Ascending aorta (tissue), 2 donors: ENCODE measurements around the gene GPS2. TPM values are rescaled to one million over a fixed set of nuclear protein-coding genes. Genes with fewer than 3 reads are reported as not detected.
A peak's percentile ranks its signal among the peaks of the same experiment; 100 is the strongest.

Experiments
- DNase-seq, 2 donors: peaks; one replicate each; pipeline ENCODE4 v3.0.0-alpha.2; 2019; ENCODE audit warnings: low spot score in 2 of 2
- H3K27ac ChIP-seq, 2 donors: fragments of 200-600 bp; sonication (generic); one replicate each; pipeline ENCODE4 v1.5.1; 2016 to 2017; ENCODE audit warnings: mild to moderate bottlenecking in 1 of 2
- H3K27me3 ChIP-seq: fragments of 200-600 bp; sonication (generic); one replicate; pipeline ENCODE4 v1.5.1; 2017
- H3K36me3 ChIP-seq, 2 donors: fragments of 200-600 bp; sonication (generic); one replicate each; pipeline ENCODE4 v1.5.1; 2016
- H3K4me1 ChIP-seq, 2 donors: fragments of 200-600 bp; sonication (generic); one replicate each; pipeline ENCODE4 v1.5.1; 2016 to 2017; ENCODE audit warnings: mild to moderate bottlenecking in 1 of 2
- H3K4me3 ChIP-seq, 2 donors: fragments of 200-600 bp; sonication (generic); one replicate each; pipeline ENCODE4 v1.5.1; 2016 to 2017; ENCODE audit warnings: mild to moderate bottlenecking in 1 of 2
- H3K9me3 ChIP-seq, 2 donors: fragments of 200-600 bp; sonication (generic); one replicate each; pipeline ENCODE4 v1.5.1; 2016
- CTCF ChIP-seq, 3 experiments: fragments of 200-600 bp in 2 of 3; fragments of 450-650 bp in 1 of 3; sonication (generic) in 2 of 3; IDR thresholded peaks; one replicate each; pipeline ENCODE4 v1.5.1; 2016 to 2019; ENCODE audit warnings: antibody characterized with exemption in 3 of 3, mild to moderate bottlenecking in 1 of 3, moderate library complexity in 1 of 3
- intact Hi-C: fragments of 100-400 bp; cut with DNase I; formaldehyde crosslinking; loops from one replicate; pipeline ENCODE4 v1.15.1; 2023
- total RNA-seq: library from RNA; depleted of rRNA; stranded (reverse); fragments of >200 nt; gene quantifications from one replicate; pipeline ENCODE4 v1.1.0, GENCODE V29; 2016

GPS2 gene
- total RNA-seq, 1 donor from 2014 or later = 52.4 TPM

DNA sequence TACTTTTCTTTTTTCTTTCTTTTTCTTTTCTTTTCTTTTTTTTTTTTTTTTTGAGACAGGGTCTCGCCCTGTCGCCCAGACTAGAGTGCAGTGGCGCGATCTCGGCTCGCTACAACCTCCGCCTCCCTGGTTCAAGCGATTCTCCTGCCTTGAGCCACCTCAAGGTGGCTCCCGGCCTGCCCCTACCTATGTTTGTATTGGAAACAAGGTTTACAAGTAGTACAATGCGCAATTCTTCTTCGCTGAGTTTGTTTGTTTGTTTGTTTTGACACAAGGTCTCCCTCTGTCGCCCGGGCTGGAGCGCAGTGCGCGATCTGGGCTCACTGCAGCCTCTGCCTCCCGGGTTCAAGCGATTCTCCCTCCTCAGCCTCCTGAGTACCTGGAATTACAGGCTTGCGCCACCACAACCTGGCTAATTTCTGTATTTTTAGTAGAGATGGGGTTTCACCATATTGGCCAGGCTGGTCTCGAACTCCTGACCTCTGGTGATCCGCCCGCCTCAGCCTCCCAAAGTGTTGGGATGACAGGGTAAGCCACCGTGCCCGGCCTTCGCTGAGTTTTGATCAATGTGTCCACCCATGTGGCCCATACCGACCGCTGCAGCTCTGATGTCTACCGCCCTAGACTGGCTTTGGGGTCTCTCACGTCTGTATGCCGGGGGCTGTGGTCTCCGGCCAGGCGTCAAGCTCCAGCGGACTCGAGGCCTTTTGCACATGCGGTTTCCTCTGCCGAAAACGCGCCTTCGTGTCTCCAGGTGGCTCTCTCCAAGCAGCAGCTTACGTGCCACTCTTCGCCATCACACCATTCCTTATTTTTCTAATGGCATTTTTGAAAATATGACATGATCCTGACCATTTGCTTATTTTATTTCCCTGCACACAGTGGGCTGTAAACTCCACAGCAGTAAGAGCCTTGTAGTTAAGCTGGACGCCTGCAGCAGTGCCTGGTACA, 19.7 kb downstream of the GPS2 start:
- peaks cover 8% of the 10 kb centered on the region for H3K27me3 ChIP-seq
- no peak for TF ChIP-seq CTCF (IDR thresholded peaks at IDR 0.05)
- H3K27ac ChIP-seq = peak overlapping the region in 1 of 2 donors; percentile 34
- no peaks in the 10 kb centered on the region for H3K9me3 ChIP-seq
- H3K4me1 ChIP-seq = peaks cover 4 to 22% of the 10 kb centered on the region in 2 donors
- H3K4me3 ChIP-seq = peak overlapping the region; percentile 42 to 52
- no peak for DNase-seq
- intact Hi-C loops = loop anchor here (1.0 to 5.0 kb wide), 2 partner anchors 15 to 248 kb away; no protein-coding TSS in a partner anchor
- H3K36me3 ChIP-seq = no peaks in the 10 kb centered on the region

- Histone ChIP-seq H3K36me3 (no peaks in the 10 kb centered on the region), H3K9me3 (no peaks in the 10 kb centered on the region), H3K4me1 (peaks cover 4 to 22% of the 10 kb centered on the region in 2 donors), H3K27ac (no peak within 1 kb of the TSS), H3K4me3 (peak within 1 kb of the TSS; percentile 42 to 52), H3K27me3 (peaks cover 8% of the 10 kb centered on the region)
- intact Hi-C loops = loop anchor here (5.0 kb wide), 1 partner anchor 247 kb away; no protein-coding TSS in a partner anchor
- no peak for TF ChIP-seq CTCF (IDR thresholded peaks at IDR 0.05)
- no peak for DNase-seq
Observed at GRCh38 chr17:7294614-7295153, 20.5 kb downstream of the GPS2 start, which contains the start of gene YBX2. TSS of gene YBX2 (minus strand) at chr17:7294639. CDS start at chr17:7294500, 139 bp downstream.

DNA sequence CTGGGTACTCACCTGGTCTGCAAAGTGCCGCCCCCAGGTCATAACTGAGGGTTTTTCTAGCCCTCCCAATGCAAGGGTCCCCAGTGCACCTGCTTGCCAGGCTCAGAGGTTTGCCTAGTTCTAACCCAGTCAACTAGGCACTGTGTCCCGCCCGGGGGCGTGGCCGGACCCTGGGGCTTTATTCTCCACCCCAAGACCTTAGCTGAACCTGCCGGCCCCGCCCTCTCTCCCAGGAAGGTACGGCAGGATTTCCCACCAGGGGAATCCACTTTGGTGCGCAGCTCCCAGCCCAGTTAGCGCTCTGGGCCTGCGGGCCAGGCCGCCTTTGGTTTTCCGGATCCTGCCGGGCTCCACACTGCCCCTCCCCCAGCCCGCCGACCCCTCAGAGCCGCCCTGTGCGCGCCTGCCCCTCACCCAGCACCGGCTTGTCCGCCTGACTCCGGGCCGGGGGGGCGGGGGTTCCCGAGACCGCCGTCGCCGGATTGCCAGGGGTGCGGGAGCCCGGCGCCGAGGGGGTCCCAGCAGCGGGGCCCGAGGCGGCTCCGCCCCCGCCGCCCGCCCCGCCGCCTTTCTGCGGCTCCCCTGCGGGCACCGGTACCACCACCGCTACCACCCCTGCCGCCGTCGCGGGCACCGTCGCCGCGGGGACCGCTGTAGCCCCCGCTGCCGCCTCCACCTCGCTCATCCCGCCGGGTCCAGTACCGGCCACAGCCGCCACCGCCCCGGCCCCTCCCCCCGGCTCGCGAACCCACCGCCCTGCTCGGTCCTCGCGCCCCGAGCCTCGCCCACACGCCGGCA, 21.1 kb downstream of the GPS2 start:
- intact Hi-C loops = no loop called here
- H3K4me1 ChIP-seq = peaks cover 4 to 22% of the 10 kb centered on the region in 2 donors
- DNase-seq = no peak
- H3K27ac ChIP-seq = no peak overlapping the region
- peak overlapping the region; percentile 42 to 52 for H3K4me3 ChIP-seq
- H3K9me3 ChIP-seq = no peaks in the 10 kb centered on the region
- H3K27me3 ChIP-seq = peaks cover 8% of the 10 kb centered on the region
- H3K36me3 ChIP-seq = no peaks in the 10 kb centered on the region
- TF ChIP-seq CTCF (IDR thresholded peaks at IDR 0.05) = no peak

GRCh38 chr17:7293159-7293558, 22.0 kb downstream of the GPS2 start:
- H3K4me3 ChIP-seq = no peak overlapping the region
- peaks cover 8% of the 10 kb centered on the region for H3K27me3 ChIP-seq
- intact Hi-C loops = no loop called here
- TF ChIP-seq CTCF (IDR thresholded peaks at IDR 0.05) = no peak
- peaks cover 4 to 22% of the 10 kb centered on the region in 2 donors for H3K4me1 ChIP-seq
- H3K36me3 ChIP-seq = no peaks in the 10 kb centered on the region
- H3K27ac ChIP-seq = no peak overlapping the region
- no peak for DNase-seq
- H3K9me3 ChIP-seq = no peaks in the 10 kb centered on the region

- no peak overlapping the region for H3K27ac ChIP-seq
- DNase-seq = no peak
- peaks cover 8% of the 10 kb centered on the region for H3K27me3 ChIP-seq
- no peaks in the 10 kb centered on the region for H3K9me3 ChIP-seq
- no peaks in the 10 kb centered on the region for H3K36me3 ChIP-seq
- peaks cover 4 to 22% of the 10 kb centered on the region in 2 donors for H3K4me1 ChIP-seq
- no peak overlapping the region for H3K4me3 ChIP-seq
- intact Hi-C loops = no loop called here
- TF ChIP-seq CTCF (IDR thresholded peaks at IDR 0.05) = no peak
Observed at GRCh38 chr17:7292729-7293128, 22.4 kb downstream of the GPS2 start.
